ENCODE measurements around the gene PDZK1IP1.
"Not testable (repeated sequence)": the region's sequence is repeated elsewhere in the genome, so short reads cannot be mapped to it uniquely, and the experiment has no call there.

Gene PDZK1IP1

DNA sequence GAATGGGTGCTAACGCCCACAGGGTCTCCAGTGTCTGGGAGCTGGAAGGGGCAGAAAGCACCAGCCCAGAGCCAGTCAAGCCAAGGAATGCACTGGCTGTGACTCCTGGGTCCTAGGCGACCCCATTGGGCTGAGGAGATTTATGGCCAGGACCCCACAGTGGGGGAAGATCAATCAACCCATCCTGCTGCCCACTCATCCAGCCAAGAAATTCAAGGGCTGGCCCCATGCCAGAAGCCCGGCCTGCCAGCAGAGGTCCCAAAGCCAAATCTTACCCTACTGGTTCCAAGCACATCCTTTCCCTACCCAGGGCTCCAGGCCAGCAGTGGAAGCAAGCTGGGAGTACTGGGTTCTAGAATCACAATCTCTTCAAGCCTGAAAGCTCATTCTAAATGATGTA is 6.8 kb upstream of the PDZK1IP1 start:
- DNase-seq (ENCODE audit: low read depth) = no peak

GRCh38 chr1:47195981-47196380 is 6.1 kb upstream of the PDZK1IP1 start:
- not testable (repeated sequence) for DNase-seq (ENCODE audit: low read depth)

DNA sequence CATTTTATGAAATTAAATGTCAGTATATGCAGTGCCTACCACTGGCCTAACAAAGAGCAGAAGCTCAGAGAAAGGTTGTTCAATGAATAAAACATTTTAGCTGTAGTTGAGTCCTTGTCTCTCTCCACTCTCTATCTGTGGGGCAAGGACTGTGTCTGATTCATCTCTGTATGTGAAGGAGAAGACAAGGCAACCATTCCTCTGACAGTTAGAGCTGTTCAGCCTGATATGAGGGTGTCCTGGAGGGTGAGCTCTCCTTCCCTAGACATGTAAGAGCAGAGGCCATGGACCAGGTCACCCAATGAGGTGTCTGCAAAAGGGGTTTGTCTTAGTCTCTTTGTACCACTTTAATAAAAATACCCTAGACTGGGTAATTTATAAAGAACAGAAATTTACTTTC is 4.5 kb upstream of the PDZK1IP1 start:
- no peak for DNase-seq (ENCODE audit: low read depth)

DNA sequence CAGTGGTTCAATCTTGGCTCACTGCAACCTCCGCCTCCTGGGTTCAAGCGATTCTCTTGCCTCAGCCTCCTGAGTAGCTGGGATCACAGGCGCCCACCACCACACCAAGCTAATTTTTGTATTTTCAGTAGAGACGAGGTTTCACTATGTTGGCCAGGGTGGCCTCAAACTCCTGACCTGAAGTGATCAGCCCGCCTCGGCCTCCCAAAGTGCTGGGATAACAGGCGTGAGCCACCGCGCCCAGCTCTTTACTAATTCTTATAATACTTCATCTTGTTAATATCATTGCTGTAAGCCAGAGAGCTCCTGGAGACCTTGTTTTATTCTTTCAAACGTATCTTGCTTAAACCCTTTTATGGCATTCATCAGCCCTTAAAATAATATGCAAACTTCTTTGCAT is 3.7 kb upstream of the PDZK1IP1 start:
- not testable (repeated sequence) for DNase-seq (ENCODE audit: low read depth)

- peak; percentile 34 for DNase-seq (ENCODE audit: low read depth)
These were observed 2.9 kb upstream of the PDZK1IP1 start for GRCh38 chr1:47192458-47193384.

GRCh38 chr1:47191940-47192457 is 2.2 kb upstream of the PDZK1IP1 start:
- no peak for DNase-seq (ENCODE audit: low read depth)

DNA sequence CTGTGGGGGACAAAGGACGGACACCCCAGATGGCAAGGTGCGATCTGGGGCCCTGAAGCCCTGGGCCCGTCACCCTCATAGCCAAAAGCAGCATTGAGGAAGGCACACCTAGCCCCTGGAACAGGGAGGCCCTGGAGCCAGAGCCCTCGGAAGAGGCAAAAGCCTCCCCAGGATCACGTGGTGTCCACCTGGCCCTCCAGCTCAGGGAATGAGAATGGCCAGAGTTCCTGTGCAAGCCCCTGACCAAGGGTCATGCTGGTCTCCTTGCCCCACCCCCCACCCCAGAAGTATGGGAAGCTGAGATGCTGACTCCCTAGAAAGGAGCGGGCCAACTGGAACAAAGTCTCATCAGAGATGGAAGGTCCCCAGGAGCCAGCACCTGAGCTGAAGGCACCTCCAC is 1.0 kb upstream of the PDZK1IP1 start:
- no peak for DNase-seq (ENCODE audit: low read depth)

- no peak for DNase-seq (ENCODE audit: low read depth)
These were observed 646 bp upstream of the PDZK1IP1 start for GRCh38 chr1:47190509-47190855.

DNA sequence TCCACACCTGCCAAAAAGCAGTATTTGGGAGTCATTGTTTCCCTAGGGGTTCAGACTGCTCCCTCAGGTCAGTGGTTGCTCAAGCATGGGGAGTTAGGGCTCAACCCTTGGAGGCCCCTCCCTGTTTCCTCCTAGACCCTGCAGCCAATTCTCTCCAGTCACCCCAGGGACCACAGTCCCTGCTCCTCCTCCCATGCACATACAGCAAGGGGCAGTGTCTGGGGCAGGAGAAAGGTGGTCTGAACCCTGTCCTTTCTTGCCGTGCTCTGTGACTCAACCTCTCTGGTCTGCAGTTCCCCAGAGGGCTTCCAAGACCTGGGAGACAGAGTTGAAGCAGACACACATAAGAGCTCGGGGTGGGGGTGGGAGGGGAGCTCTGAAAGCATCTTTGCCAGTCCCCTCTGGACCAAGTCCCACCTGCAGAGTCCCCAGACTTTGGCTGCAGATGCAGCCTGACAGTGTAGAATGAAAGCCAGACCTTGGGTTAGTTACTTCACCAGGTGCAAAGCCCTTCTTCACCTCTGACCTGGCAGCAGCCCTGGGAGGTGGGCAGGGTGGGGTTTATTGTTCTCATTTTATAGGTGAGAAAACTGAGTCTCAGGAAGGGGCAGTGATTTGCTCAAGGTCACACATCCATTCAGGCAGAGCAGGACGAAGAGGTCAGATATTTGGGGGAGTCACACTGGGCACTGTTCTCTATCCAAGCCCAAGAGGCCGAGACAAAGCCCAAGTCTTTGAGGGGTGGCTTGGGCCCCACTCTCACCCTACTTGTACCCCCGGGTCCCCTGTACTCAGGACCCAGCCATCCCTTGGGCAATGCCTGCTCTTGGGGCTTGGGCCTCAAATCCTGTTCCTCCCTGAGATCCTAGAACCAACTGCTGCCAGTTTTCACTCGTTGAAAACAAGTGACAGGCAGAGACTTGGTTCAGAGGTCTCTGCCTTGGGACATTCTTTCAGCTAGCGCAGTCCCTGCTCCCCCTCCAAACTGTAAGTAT is 748 bp downstream of the PDZK1IP1 start:
- no peak for DNase-seq (ENCODE audit: low read depth)

DNA sequence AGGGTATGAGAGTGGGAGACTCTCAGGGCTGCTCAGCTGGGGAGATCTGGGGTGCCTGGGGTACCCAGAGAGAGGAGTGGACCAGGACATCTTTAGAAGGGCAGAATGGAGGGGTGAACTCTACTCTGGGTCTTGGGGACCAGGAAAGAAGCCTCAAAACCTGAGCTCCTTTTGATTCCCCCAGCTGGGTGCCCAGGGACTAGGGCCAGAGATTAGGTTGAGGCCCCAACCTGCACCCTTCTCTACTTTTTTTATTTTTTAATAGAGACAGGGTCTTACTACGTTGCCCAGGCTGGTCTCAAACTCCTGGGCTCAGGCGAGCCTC is 1.9 kb downstream of the PDZK1IP1 start:
- DNase-seq (ENCODE audit: low read depth) = no peak

- DNase-seq (ENCODE audit: low read depth) = no peak
These were observed 2.5 kb downstream of the PDZK1IP1 start for GRCh38 chr1:47187231-47187925.

- DNase-seq (ENCODE audit: low read depth) = no peak
These were observed 3.3 kb downstream of the PDZK1IP1 start for GRCh38 chr1:47186267-47187185.

- no peak for DNase-seq (ENCODE audit: low read depth)
These were observed 4.8 kb downstream of the PDZK1IP1 start for GRCh38 chr1:47184822-47185677.

GRCh38 chr1:47184090-47184821 is 5.6 kb downstream of the PDZK1IP1 start:
- DNase-seq (ENCODE audit: low read depth) = no peak

DNA sequence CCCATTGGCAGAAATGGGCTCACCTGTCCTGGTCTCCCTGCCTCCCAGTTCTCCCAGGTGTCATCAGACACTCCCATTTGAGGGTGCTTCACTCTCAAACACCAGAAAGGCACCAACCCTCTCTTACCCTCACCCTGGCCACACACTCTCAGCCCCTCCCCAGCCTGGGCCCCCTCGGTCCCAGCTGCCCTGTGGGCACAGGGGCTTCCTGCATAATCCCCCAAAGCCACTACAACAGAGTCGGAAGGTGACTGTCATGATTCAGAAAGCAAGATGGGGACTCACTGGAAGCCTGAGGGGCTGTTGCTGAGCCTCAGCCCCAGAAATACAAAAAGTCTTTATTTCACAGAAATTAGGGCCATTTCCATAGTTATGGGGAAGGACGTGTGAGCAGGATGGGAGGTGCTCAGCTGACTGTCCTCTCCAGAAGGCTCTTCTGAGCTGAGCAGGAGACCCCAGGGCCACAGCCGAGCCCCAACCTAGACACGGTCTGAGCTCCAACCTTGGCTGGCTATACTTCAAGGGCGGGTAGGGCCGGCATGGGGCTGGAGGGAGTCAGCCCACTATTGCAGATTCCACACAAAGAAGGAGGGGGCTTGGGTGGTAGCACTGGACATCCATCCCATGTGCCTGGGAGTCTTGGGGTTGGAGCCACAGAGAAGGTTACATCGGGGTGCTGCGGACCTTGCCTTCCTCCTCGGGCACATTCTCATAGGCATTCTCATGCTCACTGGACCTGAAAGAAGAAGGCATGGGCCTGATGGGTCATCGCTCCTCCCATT is 6.3 kb downstream of the PDZK1IP1 start:
- no peak for DNase-seq (ENCODE audit: low read depth)

DNA sequence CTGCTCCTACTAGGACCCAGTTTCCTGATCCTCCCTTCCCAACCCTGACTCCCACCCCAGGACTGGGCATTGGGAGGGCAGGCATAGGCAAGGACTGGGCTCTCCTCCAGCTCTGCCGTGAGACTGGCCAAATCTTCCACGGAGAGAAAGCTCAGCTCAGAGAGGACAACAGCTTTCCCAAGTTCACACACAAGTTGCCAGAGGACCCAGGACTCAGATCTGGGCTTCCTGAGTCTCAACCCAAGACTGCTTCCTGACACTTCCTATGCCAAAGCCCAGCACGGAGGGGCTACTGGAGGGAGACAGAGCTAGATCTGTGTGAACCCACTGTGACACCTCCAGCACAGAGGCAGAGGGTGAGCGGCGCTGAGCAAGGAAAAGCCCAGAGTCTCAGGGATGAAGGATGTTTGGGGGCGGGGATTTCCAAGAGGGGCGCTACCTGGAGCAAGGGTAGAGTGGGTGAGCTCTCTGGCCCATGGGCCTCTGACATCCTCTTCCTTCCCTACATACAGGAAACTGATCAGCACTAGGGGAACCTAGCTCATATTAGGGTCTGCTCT is 7.1 kb downstream of the PDZK1IP1 start:
- no peak for DNase-seq (ENCODE audit: low read depth)

DNA sequence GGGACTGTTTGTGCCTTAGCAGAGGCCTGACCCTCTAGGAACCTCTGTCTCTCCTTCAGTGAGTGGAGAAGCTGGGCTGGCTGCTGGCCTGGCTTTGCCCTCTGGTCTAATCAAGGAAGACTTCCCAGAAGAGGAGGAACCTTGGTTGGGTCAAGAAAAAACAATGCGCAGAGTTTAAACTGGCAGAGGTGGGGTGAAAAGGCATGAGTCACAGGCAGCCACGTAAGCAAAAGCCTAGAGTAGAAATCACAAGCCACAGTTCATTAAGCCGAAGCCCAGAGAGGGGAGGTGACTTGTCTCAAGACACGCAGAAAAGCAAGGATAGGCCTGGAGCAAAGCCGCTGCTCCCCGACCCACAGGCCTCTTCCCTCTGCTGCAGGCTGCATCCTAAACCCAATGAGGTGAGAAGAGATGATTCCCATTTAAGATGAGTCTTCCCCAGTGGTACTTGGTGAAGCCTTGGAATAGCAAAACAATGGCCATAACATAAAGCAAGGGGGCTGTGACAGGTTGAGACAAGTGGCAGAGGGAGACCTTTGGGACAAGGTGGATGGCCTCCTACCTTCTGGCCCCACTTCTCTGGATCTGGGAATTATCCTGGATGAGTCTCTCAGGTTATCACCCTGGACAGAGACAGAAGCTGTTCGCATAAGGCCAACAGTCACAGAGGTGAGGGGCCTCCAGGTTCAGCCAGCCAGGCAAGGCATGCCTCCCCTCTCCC is 7.7 kb downstream of the PDZK1IP1 start:
- no peak for DNase-seq (ENCODE audit: low read depth)

Data from stromal cell of bone marrow (primary cell).